DMS 273 treated with DMSO at 0.1 percent for 48 hours (cell line): ENCODE measurements around the gene RNF123.
"Not testable (repeated sequence)": the region's sequence is repeated elsewhere in the genome, so short reads cannot be mapped to it uniquely, and the experiment has no call there.

Source experiments
- DNase-seq: peaks from one replicate; lab custom pipeline; 2025; lab: John Stamatoyannopoulos, UW

Gene RNF123

DNA sequence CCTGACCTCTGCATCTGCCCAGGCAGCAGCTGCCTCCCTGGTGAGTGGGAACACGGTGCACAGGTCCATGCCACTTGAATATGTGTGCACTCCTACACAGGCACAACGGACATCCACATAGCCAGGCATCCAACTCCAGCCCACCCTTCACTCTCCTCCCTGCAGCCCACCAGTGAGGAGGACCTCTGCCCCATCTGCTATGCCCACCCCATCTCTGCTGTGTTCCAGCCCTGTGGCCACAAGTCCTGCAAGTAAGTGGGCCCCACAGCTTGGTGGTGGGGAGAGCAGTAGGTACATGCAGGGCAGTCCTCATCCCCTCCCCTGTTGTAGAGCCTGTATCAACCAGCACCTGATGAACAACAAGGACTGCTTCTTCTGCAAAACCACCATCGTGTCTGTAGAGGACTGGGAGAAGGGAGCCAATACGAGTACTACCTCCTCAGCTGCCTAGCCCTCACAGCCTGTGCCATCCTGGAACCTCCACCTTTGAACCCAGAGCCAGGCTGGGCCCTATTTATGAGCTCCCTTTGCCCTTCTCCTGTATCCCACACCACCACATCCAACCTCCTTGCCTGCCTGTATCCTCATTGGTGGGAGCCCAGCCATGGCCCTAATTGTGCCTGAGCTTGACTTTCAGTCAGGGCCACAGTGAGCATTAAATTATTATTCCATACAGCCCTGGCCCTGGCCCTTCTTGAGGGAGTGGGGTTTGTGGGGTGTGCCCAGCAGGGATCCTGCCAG, 31.7 kb downstream of the RNF123 start:
- DNase-seq, result no peak

DNA sequence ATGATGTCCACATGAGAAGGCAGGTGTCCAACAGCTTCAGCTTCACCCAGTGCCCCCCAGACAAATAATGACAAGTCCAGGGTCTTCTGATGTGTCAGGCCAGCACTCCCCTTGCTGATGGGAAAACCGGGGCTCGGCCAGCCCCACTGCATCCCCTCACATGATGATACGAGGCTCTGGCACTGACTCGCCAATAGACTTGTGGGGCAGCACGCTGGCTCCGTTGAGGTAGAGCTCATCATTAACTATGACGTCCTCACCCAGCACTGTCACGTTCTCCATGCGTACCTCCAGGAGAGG, 32.2 kb downstream of the RNF123 start:
- DNase-seq, result no peak

- no peak for DNase-seq
Observed at GRCh38 chr3:49721896-49722781, 32.8 kb downstream of the RNF123 start.

- DNase-seq, result no peak
Observed at GRCh38 chr3:49722896-49723295, 33.5 kb downstream of the RNF123 start.

GRCh38 chr3:49723296-49723627, 33.9 kb downstream of the RNF123 start:
- DNase-seq, result no peak

- DNase-seq, result peak; percentile 79
Observed at GRCh38 chr3:49723628-49724551, 34.5 kb downstream of the RNF123 start, which contains the start of gene GMPPB. GMPPB (minus strand) TSS chr3:49723951; CDS start chr3:49723726, 225 bp downstream.

- DNase-seq, result no peak
Observed at GRCh38 chr3:49724586-49724985, 35.2 kb downstream of the RNF123 start.

DNA sequence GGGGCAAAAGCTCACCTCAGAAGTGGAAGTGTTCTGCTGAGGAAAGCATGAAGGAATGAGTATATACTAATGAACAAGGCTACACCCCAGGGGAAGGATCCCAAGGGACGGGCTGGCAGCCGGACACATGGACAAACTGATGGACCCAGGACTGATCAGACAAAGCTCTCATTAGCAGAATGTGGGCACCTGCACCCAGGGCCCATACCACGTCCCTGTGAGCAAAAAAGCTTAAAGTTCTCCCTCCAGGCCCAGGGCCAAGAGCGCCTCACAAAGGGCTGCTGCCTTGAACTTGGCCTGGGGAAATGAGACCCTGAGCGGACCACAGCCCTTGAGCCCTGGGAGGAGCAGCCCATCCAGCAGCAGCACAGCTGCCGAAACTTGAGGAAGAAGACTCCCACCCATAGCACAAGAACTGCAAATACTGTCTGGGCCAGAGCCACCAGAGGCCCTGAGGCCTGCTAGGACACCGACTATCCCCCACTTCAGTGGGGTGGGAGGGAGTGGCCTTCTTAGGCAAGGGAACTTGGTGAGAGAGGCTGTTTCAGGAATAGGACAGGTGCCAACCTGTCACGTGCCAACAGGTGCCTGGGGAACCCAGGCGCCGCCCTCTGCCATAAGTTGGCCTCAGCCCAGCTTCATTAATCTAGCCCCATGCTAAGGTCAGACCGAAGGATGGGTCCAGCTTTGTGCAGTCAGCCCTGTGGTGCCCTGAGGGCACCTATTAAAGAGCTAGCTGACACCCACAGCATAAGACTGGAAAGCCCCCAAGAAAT, 36.7 kb downstream of the RNF123 start:
- DNase-seq, result no peak

GRCh38 chr3:49727154-49727923, 38.0 kb downstream of the RNF123 start:
- no peak for DNase-seq

DNA sequence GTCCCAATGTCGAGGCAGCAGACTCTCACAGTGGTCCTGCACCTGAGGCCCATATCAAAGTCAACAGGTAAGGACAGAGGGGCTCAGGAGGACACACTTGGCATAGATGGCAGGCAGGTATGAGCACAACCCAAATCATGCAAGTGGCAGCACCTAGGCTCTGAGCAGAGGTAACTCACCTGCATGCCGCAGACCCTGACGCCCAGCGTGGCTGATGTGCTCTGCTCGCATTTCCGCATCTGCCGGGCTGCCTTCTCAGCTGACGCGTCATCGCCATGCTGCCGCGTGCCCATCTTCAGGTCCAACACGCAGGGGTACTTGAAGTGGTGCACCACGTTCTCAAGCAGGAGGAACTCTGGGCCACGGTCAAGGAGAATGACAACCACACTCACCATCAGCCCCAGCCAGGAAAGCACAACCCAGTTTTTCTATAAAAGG, 38.6 kb downstream of the RNF123 start:
- no peak for DNase-seq

GRCh38 chr3:49729966-49730609, 40.7 kb downstream of the RNF123 start:
- no peak for DNase-seq

DNA sequence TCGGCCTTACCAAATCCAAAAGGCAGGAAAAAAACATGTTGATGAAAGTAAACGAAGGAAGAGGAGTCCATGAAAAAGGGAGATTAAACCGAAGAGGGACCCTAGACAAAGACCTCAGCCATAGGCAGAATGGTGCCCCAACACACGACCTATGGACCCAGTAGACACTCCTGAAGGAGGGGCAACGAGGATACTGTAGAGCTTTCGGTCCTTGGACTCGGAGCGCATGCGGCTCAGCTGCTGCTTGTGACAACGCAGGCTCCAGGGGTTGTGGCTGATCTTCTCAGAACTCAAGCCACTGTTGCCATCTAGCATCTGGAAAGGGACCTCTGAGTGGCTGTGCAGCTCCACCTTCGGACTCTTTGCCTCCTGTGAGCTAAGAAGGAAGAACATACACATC, 43.2 kb downstream of the RNF123 start:
- DNase-seq, result no peak

DNA sequence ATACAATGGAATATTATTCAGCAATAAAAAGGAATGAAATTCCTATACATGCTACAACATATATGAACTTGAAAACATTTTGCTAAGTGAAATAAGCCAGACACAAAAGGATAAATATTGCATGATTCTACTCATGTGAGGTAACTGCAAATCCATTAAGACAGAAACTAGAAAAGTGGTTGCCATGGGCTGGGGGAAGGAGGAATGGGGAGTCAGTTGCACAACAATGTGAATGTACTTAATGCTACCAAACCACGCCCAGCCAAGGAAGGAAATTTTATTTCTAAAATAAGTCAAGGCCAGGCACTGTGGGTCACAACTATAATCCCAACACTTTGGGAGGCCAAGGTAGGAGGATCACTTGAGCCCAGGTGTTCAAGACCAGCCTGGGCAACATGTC, 44.2 kb downstream of the RNF123 start:
- no peak for DNase-seq

GRCh38 chr3:49734752-49735151, 45.4 kb downstream of the RNF123 start:
- DNase-seq, result no peak

DNA sequence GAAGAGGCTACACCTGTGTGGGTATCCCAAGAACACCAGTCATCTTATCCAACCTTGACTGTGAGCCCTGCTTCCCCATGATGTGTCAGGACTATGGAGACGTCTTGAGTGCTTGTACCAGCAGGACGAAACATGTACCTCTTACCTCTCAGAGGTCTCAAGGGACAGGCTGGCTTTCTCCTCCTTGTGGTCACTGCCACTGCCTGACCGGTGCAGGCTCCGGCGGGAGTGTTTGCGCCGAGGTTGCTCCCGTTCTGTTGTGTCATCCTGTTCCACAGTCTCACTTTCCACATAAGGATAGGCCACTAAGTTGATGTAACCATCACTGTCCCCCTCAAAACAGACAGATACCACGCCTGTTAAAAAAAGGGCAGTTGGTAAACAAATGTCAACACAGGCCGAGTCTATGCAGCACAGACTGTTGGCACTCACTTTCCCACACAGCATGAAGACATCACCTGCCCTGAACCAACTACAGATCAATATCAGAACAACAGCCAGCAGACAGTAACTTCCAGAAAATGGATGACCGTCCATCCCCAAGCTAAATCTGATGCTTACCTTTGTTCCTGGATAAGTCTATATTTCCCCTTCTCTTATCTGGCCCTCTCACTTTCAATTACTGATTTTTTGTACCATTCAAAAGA, 48.8 kb downstream of the RNF123 start:
- no peak for DNase-seq

DNA sequence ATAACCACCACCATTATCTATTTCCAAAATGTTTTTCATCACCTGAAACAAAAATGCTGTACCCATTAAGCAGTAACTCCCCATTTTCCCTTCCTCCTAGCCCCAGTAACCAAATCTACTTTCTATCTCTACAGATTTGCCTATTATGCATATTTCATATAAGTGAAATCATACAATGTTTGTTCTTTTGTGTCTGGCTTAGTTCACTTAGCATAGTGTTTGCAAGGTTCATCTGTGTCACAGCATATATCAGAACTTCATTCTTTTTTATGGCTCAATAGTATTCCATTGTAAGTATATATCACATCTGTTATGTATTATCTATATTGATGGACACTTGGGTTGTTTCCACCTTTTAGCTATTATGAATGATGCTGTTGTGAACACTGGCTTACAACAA, 51.1 kb downstream of the RNF123 start:
- no peak for DNase-seq

DNA sequence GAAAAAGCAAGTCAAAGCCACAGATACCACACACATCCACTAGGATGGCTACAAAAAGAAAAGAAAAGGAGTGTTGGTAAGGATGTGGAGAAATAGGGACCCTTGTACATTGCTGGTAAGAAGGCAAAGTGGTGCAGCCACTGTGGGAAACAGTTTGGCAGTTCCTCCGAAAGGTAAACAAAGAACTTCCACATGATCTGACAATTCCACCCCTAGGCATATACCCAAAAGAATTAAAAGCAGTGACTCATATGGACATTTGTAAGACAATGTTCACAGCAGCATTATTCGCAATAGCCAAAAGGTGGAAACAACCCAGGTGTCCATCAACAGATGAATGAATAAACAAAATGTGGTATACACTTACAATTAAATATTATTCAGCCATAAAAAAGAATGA, 56.6 kb downstream of the RNF123 start:
- no peak for DNase-seq

DNA sequence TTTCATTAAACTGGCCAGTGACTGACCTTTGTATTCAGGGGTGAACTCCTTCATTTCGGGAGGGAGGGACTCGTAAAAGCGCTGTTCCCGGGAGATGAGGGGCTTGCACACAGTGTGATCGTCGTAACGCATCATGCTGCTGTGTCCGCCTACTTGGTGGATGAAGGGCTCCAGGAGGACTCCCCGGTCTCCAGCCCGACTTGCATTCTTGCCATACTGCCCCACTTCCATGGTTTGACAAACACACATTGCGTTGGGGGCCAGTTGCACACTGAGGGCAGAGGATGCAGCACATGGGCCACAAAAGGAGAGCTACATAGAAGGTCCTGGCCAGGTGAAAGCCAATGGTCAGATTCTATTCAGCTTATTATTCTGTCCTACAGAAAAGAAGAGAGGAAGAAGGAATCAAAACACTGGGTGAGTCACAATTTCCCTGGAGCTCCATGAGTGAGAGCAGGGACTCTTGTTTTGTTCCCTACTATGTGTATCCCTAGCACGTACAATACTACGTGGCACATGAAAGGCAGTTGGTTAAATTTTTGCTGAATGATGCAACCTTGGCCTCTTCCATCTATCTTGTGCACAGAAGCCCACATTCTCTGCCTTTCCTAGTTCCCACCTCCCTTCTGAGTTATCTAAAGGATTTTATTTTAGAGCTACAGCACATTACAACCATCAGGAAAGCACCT, 58.6 kb downstream of the RNF123 start:
- no peak for DNase-seq

DNA sequence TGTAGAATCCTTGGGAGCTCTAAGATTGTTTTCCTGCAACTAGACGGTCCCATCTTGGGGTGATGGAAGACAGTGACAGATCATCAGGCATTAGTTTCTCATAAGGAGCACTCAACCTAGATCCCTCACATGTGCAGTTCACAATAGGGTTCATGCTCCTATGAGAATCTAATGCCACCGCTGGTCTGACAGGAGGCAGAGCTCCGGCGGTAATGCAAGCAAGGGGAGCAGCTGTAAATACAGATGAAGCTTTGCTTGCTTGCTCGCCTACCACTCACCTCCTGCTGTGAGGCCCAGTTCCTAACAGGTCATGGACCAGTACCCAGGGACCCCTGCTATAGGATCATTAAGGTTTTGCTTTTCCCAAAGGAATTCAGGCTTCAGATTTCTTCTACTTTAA, 59.5 kb downstream of the RNF123 start:
- not testable (repeated sequence) for DNase-seq
